ENCODE results near the gene MSH5. TPM values are rescaled to one million over a fixed set of nuclear protein-coding genes. Genes with fewer than 3 reads are reported as not detected.

MSH5 gene
- total and polyA plus RNA-seq, 9 of the 15 experiments (the other 6 are each of a cell fraction or from before 2014, with no cell fraction given): 12.5 to 104 (median 46.6) TPM

GRCh38 chr6:31702819-31703716 lies 36.7 kb upstream of the MSH5 start, which contains the start of gene ABHD16A (continued):
- TF ChIP-seq HMGXB4 (CRISPR knock-in tag; IDR thresholded peaks at IDR 0.05) (no peak; the same call in none of the 2 replicates), LEF1 (IDR thresholded peaks at IDR 0.05) (peak; percentile 51; the same call in 1 of the 2 replicates), ZKSCAN3 (CRISPR knock-in tag; IDR thresholded peaks at IDR 0.05) (no peak), SMARCB1 (IDR thresholded peaks at IDR 0.05; ENCODE audit: insufficient read length, low read depth) (peak; percentile 80), ZNF324 (CRISPR knock-in tag; IDR thresholded peaks at IDR 0.05) (no peak; the same call in 1 of the 2 replicates), MNT (conservative IDR thresholded peaks at IDR 0.05) (peak; percentile 76 to 91), POLR2H (tag; IDR thresholded peaks at IDR 0.05; ENCODE audit: low read depth) (peak; percentile 96), THRAP3 (IDR thresholded peaks at IDR 0.05; ENCODE audit: borderline replicate concordance) (no peak), STAT5B (CRISPR knock-in tag; IDR thresholded peaks at IDR 0.05) (no peak), EWSR1 (IDR thresholded peaks at IDR 0.05; ENCODE audit: borderline replicate concordance, low read depth, partially characterized antibody) (no peak), ZC3H11A (IDR thresholded peaks at IDR 0.05; ENCODE audit: low read depth, low read length) (peak; percentile 62), FOXJ2 (tag; IDR thresholded peaks at IDR 0.05) (peak; percentile 29; the same call in 1 of the 2 replicates), SNIP1 (IDR thresholded peaks at IDR 0.05; ENCODE audit: low read depth) (peak; percentile 27; the same call in 1 of the 2 replicates), ZNF77 (CRISPR knock-in tag; IDR thresholded peaks at IDR 0.05) (no peak), ZNF133 (CRISPR knock-in tag; IDR thresholded peaks at IDR 0.05) (no peak; the same call in 1 of the 2 replicates), JUNB (CRISPR knock-in tag; conservative IDR thresholded peaks at IDR 0.05) (no peak), PRPF4 (IDR thresholded peaks at IDR 0.05; ENCODE audit: insufficient read depth, low read depth, low read length, poor library complexity, severe bottlenecking) (no peak), FOXP1 (CRISPR knock-in tag; IDR thresholded peaks at IDR 0.05) (peak; percentile 92), ZNF589 (CRISPR knock-in tag; IDR thresholded peaks at IDR 0.05; ENCODE audit: low read depth) (0 out of 2 replicates have a peak, but pooled peaks have one; percentile 76), ATF7 (IDR thresholded peaks at IDR 0.05) (peak; percentile 100), ZNF75A (CRISPR knock-in tag; IDR thresholded peaks at IDR 0.05) (peak; percentile 72), ZNF184 (CRISPR knock-in tag; IDR thresholded peaks at IDR 0.05) (no peak), MYBL2 (IDR thresholded peaks at IDR 0.05; ENCODE audit: low read depth) (no peak), MYBL2 (CRISPR knock-in tag; IDR thresholded peaks at IDR 0.05; ENCODE audit: borderline replicate concordance) (no peak), ZNF507 (tag; conservative IDR thresholded peaks at IDR 0.05) (no peak)
